ENCODE measurements around the gene VTCN1. TPM values are rescaled to one million over a fixed set of nuclear protein-coding genes. Genes with fewer than 3 reads are reported as not detected.
"Not testable (repeated sequence)": the region's sequence is repeated elsewhere in the genome, so short reads cannot be mapped to it uniquely, and the experiment has no call there.

VTCN1 gene
- total RNA-seq, 1 experiment from 2014 or later = 0.52 TPM

GRCh38 chr1:117120774-117121588 is 89.7 kb downstream of the VTCN1 start:
- Histone ChIP-seq H3K27me3 (replicated peaks; ENCODE audit: control insufficient read depth, insufficient read depth, low read length) (no peaks in the 10 kb centered on the region), H3K4me3 (ENCODE audit: low read depth, low read length) (peak overlapping the region; percentile 72), H3K9me3 (no peaks in the 10 kb centered on the region), H3K4me1 (0 out of 2 replicates have a peak, but pooled peaks cover 5% of the 10 kb centered on the region), H3K36me3 (ENCODE audit: control insufficient read depth, insufficient read depth, low read length) (no peaks in the 10 kb centered on the region)
- intact Hi-C loops (cut with micrococcal nuclease; ENCODE audit: unreplicated experiment) = loop anchor here (1.0 kb wide), 1 partner anchor 61 kb away; the partner anchor contains the start of gene TTF2
- H3K36me3 Mint-ChIP-seq (ENCODE audit: insufficient read depth, unreplicated experiment) = no peaks in the 10 kb centered on the region
- ChIA-PET POLR2A (no interaction called here), CTCF (interaction anchor here (0.6 to 3.4 kb wide), 2 partner anchors 61 to 163 kb away, joined by 4 to 23 read pairs; partner anchors contain the start of gene TTF2)
- no peaks in the 10 kb centered on the region for H3K27me3 Mint-ChIP-seq (ENCODE audit: insufficient read depth, unreplicated experiment)
- DNase-seq = peak in 1 of 2 experiments; percentile 1
- TF ChIP-seq CTCF (IDR thresholded peaks at IDR 0.05; ENCODE audit: insufficient read depth in 1 of 2, low read depth in 1 of 2, low read length in 1 of 2, severe bottlenecking in 1 of 2, unreplicated experiment in 1 of 2) = no peak
- no peaks in the 10 kb centered on the region for H3K9me3 Mint-ChIP-seq (ENCODE audit: unreplicated experiment)
- peak overlapping the region; percentile 87 for H3K4me3 Mint-ChIP-seq (ENCODE audit: unreplicated experiment)
- H3K4me1 Mint-ChIP-seq (ENCODE audit: low read depth, unreplicated experiment) = peaks cover 12% of the 10 kb centered on the region
- BruUV-seq (replicated peaks) = TSS peak; percentile 37
- peak overlapping the region; percentile 90 for H3K27ac Mint-ChIP-seq (ENCODE audit: unreplicated experiment)

- H3K4me1 ChIP-seq; intact Hi-C loops (cut with micrococcal nuclease; ENCODE audit: unreplicated experiment); H3K4me3 Mint-ChIP-seq (ENCODE audit: unreplicated experiment); H3K36me3 ChIP-seq (ENCODE audit: control insufficient read depth, insufficient read depth, low read length); H3K27me3 Mint-ChIP-seq (ENCODE audit: insufficient read depth, unreplicated experiment); BruUV-seq (replicated peaks); H3K27me3 ChIP-seq (replicated peaks; ENCODE audit: control insufficient read depth, insufficient read depth, low read length); H3K27ac Mint-ChIP-seq (ENCODE audit: unreplicated experiment); H3K9me3 Mint-ChIP-seq (ENCODE audit: unreplicated experiment); CTCF ChIA-PET; H3K4me3 ChIP-seq (ENCODE audit: low read depth, low read length); H3K36me3 Mint-ChIP-seq (ENCODE audit: insufficient read depth, unreplicated experiment); H3K9me3 ChIP-seq; DNase-seq: not testable (repeated sequence)
- H3K4me1 Mint-ChIP-seq (ENCODE audit: low read depth, unreplicated experiment) = peaks cover 12% of the 10 kb centered on the region
- POLR2A ChIA-PET = interaction anchor here (0.7 kb wide), 1 partner anchor 26 kb away, joined by 4 read pairs; no protein-coding TSS in a partner anchor
Observed at GRCh38 chr1:117119144-117119543, 91.6 kb downstream of the VTCN1 start.

GRCh38 chr1:117118137-117118536 is 92.6 kb downstream of the VTCN1 start:
- Histone ChIP-seq H3K27me3 (replicated peaks; ENCODE audit: control insufficient read depth, insufficient read depth, low read length) (no peaks in the 10 kb centered on the region), H3K4me1 (0 out of 2 replicates have a peak, but pooled peaks cover 5% of the 10 kb centered on the region), H3K36me3 (ENCODE audit: control insufficient read depth, insufficient read depth, low read length) (no peaks in the 10 kb centered on the region), H3K4me3 (ENCODE audit: low read depth, low read length) (no peak overlapping the region), H3K9me3 (no peaks in the 10 kb centered on the region)
- no peak overlapping the region for H3K4me3 Mint-ChIP-seq (ENCODE audit: unreplicated experiment)
- no peaks in the 10 kb centered on the region for H3K36me3 Mint-ChIP-seq (ENCODE audit: insufficient read depth, unreplicated experiment)
- DNase-seq = no peak
- intact Hi-C loops (cut with micrococcal nuclease; ENCODE audit: unreplicated experiment) = no loop called here
- ChIA-PET POLR2A (no interaction called here), CTCF (no interaction called here)
- TF ChIP-seq CTCF (IDR thresholded peaks at IDR 0.05; ENCODE audit: insufficient read depth in 1 of 2, low read depth in 1 of 2, low read length in 1 of 2, severe bottlenecking in 1 of 2, unreplicated experiment in 1 of 2) = no peak
- H3K27ac Mint-ChIP-seq (ENCODE audit: unreplicated experiment) = no peak overlapping the region
- no TSS peak for BruUV-seq (replicated peaks)
- H3K27me3 Mint-ChIP-seq (ENCODE audit: insufficient read depth, unreplicated experiment) = no peaks in the 10 kb centered on the region
- no peaks in the 10 kb centered on the region for H3K9me3 Mint-ChIP-seq (ENCODE audit: unreplicated experiment)
- peaks cover 12% of the 10 kb centered on the region for H3K4me1 Mint-ChIP-seq (ENCODE audit: low read depth, unreplicated experiment)
